ENCODE measurements around the gene CAMKV. TPM values are rescaled to one million over a fixed set of nuclear protein-coding genes. Genes with fewer than 3 reads are reported as not detected.

Gene CAMKV
- total and polyA plus RNA-seq, 12 donors = 0.27 to 1.5 (median 0.65) TPM; not detected in 4

DNA sequence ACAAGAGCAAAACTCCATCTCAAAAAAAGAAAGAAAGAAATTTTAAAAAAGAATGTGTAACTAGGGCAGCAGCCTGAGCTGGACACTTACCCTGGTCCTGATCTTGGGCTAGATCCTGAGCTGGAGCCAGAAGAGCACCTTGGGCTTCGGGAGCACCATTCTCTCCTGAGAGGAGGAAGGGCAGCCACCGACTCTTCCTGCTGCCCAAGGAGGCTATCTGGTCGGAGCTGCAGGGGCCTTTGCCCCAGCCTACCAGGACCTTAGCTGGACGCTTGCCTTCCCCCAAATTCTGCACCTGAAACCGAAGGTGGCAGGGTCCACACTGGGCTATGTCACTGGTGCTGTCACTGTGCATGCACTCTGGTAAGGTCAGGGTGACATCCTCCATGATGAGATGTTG, 6.9 kb upstream of the CAMKV start:
- intact Hi-C loops (cut with DNase I) = no loop called here
- 64 to 100% (median 81%) methylated on average over 1 to 5 of the region's 5 CpGs for WGBS, 4 donors
- H3K9me3 ChIP-seq (replicated peaks in 1 of 3) = no peaks in the 10 kb centered on the region
- no peaks in the 10 kb centered on the region for H3K27me3 ChIP-seq
- H3K4me3 ChIP-seq = no peak overlapping the region
- TF ChIP-seq POLR2A (IDR thresholded peaks at IDR 0.05) = no peak
- TF ChIP-seq, protein P1, sequence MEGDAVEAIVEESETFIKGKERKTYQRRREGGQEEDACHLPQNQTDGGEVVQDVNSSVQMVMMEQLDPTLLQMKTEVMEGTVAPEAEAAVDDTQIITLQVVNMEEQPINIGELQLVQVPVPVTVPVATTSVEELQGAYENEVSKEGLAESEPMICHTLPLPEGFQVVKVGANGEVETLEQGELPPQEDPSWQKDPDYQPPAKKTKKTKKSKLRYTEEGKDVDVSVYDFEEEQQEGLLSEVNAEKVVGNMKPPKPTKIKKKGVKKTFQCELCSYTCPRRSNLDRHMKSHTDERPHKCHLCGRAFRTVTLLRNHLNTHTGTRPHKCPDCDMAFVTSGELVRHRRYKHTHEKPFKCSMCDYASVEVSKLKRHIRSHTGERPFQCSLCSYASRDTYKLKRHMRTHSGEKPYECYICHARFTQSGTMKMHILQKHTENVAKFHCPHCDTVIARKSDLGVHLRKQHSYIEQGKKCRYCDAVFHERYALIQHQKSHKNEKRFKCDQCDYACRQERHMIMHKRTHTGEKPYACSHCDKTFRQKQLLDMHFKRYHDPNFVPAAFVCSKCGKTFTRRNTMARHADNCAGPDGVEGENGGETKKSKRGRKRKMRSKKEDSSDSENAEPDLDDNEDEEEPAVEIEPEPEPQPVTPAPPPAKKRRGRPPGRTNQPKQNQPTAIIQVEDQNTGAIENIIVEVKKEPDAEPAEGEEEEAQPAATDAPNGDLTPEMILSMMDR (IDR thresholded peaks at IDR 0.05) = no peak
- H3K4me1 ChIP-seq (replicated peaks in 1 of 2) = no peaks in the 10 kb centered on the region
- no peaks in the 10 kb centered on the region for H3K36me3 ChIP-seq (replicated peaks in 1 of 2)
- H3K27ac ChIP-seq = no peak overlapping the region
- DNase-seq = no peak

DNA sequence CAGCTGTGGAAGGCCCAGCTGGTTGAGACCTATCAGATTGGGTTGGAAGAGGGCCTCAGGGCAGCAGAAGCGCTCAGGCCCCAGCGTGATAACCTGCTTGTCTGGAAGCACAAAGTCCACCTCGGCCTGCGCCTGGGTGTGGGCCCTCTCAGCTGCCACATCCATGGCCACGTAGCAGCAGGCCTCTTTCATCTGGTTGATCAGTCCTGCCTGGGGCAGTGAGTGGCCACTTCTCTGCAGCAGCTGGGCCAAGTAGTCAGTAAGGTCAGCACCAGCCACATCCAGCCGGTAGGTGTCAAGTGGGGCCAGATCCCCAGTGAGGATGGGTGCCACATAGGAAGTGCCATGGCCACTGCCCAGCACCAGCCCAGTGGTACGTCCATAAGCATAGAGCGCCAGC, 3.9 kb upstream of the CAMKV start:
- DNase-seq = no peak
- TF ChIP-seq, protein P1 (IDR thresholded peaks at IDR 0.05) = no peak
- no peak for TF ChIP-seq POLR2A (IDR thresholded peaks at IDR 0.05)
- intact Hi-C loops (cut with DNase I) = no loop called here
- H3K27ac ChIP-seq = no peak overlapping the region
- peaks cover 7 to 12% of the 10 kb centered on the region in 2 donors for H3K4me1 ChIP-seq (replicated peaks in 1 of 2)
- H3K4me3 ChIP-seq = no peak overlapping the region
- H3K9me3 ChIP-seq (replicated peaks in 1 of 3) = no peaks in the 10 kb centered on the region
- WGBS, 4 donors = 81 to 94% (median 91%) methylated on average over 3 to 8 of the region's 8 CpGs; no CpG with 5 or more reads in 1 of the 4 donors
- H3K27me3 ChIP-seq = peaks cover 19% of the 10 kb centered on the region
- no peaks in the 10 kb centered on the region for H3K36me3 ChIP-seq (replicated peaks in 1 of 2)

DNA sequence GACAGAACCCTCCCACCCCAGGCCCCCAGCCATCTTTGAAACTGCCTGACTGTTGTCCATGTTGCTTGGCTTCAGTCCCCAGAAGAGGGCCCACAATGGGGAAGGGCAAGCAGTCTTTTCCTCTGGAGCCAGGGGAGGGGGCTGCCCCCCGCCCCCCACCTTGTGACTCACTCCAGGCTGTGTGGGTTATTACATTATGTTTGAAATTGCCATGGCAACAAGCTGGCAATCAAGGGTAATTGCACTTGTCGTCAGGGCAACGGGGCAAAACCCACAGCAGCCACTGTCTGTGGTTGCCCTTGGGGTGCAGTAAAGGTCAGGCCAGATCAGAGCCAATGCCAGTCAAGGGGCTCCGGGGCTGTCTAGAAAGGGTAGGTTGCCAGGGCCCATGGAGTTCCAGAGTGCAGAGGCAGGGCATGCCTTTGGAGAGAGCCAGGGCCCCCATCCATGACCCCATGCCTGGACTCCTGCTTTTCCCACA, 3.1 kb upstream of the CAMKV start:
- WGBS, 4 donors = 53 to 74% (median 58%) methylated on average over 1 to 4 of the region's 4 CpGs
- TF ChIP-seq, protein P1 (IDR thresholded peaks at IDR 0.05) = no peak
- no peak for TF ChIP-seq POLR2A (IDR thresholded peaks at IDR 0.05)
- no peak for DNase-seq

DNA sequence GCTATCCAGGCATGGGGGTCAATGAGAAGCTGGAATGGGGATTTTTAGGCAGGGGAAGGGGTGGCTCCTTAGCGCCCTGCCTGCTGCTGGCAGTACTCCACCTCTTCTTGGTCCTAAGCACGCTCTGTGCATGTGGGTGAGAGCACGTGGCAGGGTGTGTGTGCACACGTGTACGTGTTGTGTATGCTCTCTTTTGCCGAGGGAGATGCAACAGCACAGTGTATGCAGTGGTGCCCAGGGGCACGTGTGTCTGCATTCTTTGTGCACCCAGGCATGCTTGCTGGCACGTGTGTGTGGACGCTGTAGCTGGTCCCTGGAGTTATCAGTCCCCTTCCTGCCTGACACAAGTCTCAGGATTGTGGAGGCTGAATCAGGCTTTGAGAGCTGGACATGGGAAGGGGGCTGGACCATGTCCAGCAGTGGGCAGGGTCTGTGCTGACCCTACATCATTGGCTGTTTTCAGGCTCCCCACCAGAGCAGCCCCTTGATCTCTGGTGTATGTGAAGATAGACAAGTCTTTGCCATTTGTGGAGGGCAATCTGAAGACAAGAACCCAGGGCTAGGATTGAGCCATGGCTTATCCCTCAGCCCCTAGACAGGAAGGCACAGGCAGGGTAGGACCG, 1.9 kb upstream of the CAMKV start:
- TF ChIP-seq, protein P1 (IDR thresholded peaks at IDR 0.05) = no peak
- no peak for TF ChIP-seq POLR2A (IDR thresholded peaks at IDR 0.05)
- Histone ChIP-seq H3K27ac (no peak overlapping the region), H3K9me3 (replicated peaks in 1 of 3) (no peaks in the 10 kb centered on the region), H3K27me3 (peaks cover 27% of the 10 kb centered on the region), H3K4me3 (no peak overlapping the region), H3K4me1 (replicated peaks in 1 of 2) (peaks cover 7 to 12% of the 10 kb centered on the region in 2 donors), H3K36me3 (replicated peaks in 1 of 2) (no peaks in the 10 kb centered on the region)
- WGBS, 4 donors = 63 to 77% (median 70%) methylated on average over 1 to 10 of the region's 10 CpGs
- DNase-seq = no peak
- intact Hi-C loops (cut with DNase I) = no loop called here

More for the DNA sequence above, 3.1 kb upstream of the CAMKV start:
- H3K4me1 ChIP-seq (replicated peaks in 1 of 2) = peaks cover 7 to 12% of the 10 kb centered on the region in 2 donors
- H3K9me3 ChIP-seq (replicated peaks in 1 of 3) = no peaks in the 10 kb centered on the region
- no peaks in the 10 kb centered on the region for H3K36me3 ChIP-seq (replicated peaks in 1 of 2)
- H3K27me3 ChIP-seq = peaks cover 27% of the 10 kb centered on the region
- intact Hi-C loops (cut with DNase I) = no loop called here
- no peak overlapping the region for H3K27ac ChIP-seq
- no peak overlapping the region for H3K4me3 ChIP-seq
